GM04504 (cell line): ENCODE data around the gene FBXW4.

ENCODE experiments used
- DNase-seq: peaks from one replicate; pipeline ENCODE4 v3.0.0-alpha.2; 2012; ENCODE audit warnings: low read depth

Gene FBXW4, protein sequence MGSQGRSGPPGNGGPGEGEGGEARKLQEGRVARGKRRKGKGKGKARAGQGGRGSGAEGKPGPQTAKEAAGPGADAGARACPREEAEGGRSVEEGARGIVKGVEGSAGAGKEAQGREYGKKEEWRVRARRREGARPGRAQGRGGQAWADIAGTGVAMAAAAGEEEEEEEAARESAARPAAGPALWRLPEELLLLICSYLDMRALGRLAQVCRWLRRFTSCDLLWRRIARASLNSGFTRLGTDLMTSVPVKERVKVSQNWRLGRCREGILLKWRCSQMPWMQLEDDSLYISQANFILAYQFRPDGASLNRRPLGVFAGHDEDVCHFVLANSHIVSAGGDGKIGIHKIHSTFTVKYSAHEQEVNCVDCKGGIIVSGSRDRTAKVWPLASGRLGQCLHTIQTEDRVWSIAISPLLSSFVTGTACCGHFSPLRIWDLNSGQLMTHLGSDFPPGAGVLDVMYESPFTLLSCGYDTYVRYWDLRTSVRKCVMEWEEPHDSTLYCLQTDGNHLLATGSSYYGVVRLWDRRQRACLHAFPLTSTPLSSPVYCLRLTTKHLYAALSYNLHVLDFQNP

DNA sequence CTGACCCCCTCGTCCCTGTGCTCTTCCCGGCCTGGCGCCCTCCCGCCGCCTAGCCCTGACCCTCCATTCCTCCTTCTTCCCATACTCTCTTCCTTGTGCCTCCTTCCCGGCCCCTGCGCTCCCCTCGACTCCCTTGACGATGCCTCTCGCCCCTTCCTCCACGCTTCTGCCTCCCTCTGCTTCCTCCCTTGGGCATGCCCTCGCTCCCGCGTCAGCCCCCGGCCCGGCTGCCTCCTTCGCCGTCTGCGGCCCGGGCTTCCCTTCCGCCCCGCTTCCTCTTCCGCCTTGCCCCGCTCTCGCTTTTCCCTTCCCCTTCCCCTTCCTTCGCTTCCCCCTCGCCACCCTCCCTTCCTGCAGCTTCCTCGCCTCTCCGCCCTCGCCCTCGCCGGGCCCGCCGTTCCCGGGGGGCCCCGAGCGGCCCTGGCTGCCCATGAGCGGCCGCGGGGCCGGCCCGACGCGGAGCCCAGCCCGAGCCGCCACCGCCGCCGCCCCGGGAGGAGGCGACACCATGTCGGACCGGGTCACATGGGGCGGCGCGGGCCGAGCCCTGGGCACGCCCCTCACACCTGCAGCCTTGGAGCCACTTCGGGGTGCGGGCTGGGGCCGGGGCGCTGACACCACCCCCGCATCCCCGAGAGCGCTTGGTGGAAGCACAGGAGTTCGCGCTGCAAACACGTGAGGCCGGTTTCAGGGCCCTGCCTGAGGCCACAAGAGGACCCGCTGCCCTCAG is at the start of gene FBXW4:
Gene FBXW4, minus strand, starts transcription at position 497 of the 730 bp plus-strand sequence. Its CDS starts 65 bp downstream, at position 432.
- DNase-seq = no peak

DNA sequence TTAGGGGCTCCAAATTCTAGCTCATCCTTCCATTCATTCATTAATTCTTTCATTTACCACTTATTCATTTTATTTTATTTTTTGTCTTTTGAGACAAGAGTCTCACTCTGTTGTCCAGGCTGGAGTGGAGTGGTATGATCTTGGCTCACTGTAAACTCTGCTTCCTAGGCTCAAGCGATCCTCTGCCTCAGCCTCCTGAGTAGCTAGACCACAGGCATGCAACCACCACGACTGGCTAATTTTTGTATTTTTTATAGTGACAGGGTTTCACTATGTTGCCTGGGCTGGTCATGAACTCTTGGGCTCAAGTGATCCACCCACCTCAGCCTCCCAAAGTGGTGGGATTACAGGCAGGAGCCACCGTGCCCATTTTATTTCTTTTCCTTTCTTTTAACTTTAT is 49.3 kb upstream of the FBXW4 start:
- DNase-seq = no peak

DNA sequence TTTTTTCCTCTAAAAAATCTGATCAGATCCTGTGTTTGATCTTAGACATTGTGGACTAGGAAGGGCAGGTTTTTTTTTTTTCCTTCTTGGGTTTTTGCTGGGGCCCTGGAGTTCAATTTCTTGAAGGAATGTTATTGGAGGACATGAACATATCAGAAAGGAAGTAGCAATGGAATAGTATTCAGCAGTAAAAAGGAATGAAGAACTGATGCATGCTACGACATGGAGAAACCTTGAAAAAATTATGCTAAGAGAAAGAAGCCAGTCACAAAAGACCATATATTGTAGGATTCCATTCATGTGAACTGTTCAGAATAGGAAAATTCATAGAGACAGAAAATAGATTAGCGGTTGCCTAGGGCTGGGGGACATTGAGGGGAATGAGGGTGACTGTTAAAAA is 47.0 kb upstream of the FBXW4 start:
- no peak for DNase-seq

DNA sequence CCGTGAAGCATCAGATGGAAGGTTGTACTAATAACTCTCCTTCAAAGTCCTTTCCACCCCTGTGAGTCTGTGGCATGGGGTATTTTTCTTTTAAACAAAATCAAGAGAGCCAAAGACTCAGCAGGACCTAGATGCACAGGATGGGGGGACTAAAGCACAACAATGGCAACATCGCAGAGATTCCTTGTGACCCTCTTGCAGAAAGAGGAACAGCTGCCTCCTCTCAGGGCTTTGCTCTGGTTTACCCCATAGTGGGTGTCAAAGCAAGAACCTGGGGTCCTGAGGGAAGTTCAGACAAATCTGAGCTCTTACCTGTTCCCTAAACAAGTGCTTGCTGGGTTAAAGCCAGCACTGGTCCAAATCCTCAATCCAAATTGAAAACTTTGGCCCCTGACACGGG is 41.7 kb upstream of the FBXW4 start:
- DNase-seq = no peak

DNA sequence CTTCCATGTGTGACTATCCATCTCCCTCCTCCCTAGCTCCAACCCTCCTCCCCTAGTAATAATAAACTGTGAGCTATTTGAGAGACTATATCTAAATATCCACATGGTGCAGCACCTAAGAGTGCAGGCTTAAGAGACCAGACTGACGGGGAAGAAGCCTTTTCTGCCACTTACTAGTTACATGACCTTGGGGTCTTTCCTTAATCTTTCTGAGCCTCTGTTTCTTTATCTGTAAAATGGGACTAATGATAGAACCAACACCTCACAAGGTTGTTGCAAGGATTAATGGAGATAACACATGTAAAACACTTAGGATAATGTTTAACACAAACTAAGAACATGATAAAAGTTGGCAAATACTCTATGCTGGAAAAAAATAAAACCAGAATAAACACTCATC is 37.1 kb upstream of the FBXW4 start:
- DNase-seq = no peak

DNA sequence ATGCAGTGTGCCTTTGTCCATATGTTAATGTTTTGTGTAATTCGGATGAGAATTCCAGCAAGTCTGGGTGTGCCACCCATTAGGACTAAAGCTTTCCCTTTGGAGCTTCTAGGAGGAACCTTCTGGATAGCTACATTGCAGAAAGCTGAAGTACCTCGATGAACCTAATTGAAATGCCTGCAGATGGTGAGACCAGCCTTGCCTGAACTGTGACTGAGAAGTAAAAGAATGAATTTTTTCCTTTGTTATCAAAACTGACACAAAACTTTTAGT is 31.1 kb upstream of the FBXW4 start:
- no peak for DNase-seq

DNA sequence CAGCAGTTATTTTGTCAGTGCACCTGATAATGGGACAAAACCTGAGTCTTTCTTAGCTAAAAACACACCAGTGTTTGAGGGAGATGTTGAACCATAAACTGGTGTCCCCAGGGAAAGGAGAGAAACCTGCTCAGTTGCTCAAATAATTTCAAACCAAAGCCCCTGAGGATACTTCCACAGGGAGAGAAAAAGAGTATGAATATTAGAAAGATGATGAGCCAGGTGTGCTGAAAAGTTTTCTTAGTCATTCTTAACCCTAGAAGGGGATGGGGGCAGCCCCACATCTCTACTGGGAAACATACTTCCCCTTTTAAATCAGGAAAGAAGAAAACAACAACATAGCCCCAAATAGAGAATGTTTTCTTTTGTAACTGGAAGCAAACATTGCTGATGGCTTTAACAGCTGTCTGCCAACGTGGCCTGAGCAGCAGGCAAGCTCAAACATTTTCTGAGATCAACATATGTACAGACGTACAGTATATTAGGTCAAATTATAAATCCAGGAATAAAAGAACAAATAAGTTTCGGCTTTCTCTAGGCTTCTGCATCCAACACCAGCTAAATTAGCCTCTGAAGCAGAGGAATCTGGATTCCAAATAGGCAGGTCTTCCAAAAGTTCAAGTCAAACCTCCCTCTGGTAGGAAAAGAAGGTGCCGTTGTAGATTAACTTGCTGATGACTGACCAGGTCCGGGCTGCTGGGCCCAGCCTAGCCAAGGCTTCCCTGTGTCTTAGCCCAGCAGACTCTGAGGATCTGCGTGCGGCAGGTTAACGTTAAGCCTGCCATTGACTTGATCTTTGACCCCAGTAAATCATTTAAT is 30.5 kb upstream of the FBXW4 start:
- no peak for DNase-seq

DNA sequence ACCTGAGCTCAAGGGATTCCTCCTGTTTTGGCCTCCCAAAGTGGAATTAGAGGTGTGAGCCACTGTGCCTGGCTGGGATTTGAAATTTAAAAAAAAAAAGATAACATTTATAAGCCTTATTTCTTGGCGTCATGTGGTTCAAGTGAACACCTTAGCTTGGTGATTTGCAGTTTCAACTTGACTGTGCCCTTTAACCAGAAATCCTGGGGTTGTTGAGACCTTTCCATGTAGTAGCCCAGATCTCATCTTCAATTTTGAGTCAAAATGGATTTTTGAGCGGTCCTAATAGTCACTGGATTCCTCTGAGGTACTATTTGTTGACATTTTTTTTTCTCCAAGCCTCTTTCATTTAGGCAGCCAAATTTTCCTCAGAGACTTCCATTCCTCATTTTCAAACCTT is 29.5 kb upstream of the FBXW4 start:
- no peak for DNase-seq

DNA sequence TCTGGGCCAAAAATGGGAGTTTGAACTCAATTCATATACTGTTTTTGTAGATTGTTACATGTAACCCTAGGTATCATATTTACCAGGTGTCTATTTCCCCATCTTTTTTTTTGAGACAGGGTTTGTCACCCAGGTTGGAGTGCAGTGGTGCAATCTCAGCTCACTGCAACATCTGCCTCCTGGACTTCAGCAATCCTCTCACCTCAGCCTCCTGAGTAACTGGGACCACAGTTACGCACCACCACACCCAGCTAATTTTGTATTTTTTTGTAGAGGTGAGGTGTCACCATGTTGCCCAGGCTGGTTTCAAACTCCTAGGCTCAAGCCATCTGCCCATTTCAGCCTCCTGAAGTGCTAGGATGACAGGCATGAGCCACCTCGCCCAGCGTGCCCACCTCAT is 28.2 kb upstream of the FBXW4 start:
- no peak for DNase-seq

DNA sequence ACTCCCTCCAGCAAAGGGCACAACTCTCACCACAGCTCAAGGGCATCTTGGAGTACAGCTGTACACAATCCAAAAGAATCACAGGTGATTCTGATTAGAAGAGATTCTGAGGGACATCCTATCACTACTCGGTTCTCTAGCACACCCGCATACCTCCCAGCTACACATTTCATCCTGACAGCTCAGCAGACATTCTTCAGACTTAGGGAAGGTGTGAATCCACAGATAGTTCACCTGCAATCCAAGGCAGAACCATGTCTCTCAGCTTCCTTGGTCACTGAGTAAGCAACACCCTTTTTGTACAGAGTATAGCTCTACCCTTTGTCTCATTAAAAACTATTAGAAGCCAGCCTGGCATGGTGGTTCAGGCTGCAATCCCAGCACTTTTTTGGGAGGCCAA is 26.8 kb upstream of the FBXW4 start:
- no peak for DNase-seq

DNA sequence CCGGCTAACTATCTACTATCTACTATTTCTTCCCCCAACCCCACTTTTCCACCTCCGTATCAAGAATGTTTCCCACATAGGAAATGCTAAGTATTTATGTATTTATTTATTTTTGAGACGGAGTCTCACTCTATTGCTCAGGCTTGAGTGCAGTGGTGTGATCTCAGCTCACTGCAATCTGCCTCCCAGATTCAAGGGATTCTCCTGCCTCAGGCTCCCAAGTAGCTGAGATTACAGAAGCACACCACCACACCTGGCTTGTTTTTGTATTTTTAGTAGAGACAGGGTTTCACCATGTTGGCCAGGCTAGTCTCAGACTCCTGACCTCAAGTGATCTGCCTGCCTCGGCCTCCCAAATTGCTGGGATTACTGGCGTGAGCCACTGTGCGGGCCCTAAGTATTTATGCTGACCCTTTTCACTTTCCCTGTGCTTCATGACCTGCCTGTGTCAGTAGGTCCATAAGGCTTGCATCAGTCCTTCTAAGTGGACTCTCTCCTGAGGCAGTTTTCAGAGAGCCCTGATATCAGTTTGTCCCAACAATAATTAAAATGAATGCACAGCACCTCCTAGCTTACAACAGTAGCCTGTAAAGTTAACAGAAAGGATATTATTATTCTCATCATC is 25.7 kb upstream of the FBXW4 start:
- DNase-seq = no peak

DNA sequence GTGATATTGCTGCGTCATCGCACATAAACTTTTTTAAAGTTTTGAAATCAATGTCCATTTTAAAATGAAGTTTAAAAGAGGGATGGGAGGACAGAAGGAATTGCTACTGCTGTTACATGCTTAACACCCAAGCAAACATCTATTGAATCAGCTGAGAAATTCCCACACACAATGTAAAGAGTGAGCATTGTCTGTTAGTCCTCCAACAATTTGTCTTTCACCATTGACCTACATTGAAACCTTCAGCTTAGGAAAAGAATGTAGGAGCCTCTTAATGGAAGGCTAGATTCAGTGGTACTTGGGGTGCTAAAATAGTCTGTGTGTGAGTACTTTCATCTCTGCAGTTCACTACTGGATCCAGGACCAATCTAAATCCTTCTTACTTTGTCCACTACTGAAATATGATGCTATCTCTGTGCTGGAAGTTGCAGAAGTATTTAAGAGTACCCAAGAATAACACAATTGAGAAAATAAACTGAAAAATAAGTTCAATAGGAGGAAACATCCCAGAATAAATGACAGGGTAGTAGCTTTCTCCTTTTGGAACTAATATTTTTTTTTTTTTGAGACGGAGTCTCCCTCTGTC is 23.8 kb upstream of the FBXW4 start:
- no peak for DNase-seq

DNA sequence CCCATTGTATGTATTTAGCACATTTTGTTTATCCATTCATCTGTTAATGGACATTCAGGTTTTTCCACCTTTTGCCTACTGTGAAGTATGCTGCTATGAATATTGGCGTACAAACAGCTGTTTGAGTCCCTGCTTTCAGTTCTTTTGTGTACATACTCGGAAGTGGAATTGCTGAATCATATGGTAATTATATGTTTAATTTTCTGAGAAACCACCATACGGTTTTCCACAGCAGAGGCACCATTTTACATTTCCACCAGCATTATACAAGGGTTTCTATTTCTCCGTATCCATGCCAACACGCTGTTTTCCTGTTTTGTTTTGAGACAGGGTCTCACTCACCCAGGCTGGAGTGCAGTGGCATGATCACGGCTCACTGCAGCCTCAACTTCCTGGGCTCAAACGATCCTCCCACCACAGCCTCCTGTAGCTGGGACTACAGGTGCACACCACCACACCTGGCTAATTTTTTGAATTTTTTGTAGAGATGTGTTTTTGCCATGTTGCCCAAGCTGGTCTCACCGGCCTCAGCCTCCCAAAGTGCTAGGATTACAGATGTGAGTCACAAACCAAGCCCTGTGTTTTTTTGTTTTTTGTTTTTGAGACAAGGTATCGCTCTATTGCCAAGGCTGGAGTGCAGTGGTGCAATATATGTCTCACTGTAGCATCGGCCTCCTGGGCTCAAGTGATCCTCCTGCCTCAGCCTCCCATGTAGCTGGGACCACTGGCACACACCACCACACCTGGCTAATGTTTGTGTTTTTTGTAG is 22.1 kb upstream of the FBXW4 start:
- DNase-seq = no peak

DNA sequence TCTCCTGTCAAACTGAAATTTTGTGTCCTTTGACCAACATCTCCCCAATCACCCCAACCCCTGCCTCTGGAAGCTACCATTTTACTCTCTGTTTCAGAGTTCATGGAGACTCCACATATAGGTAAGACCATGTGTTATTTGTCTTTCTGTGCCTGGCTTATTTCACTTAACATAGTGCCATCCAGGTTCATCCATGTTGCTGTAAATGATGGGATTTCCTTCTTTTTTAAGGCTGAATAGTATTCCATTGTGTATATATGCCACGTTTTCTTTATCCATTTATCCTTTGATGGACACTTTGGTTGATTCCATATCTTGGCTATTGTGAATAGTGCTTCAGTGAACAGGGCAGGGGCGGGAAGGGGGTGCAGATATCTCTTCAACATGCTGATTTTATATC is 18.0 kb upstream of the FBXW4 start:
- DNase-seq = no peak

DNA sequence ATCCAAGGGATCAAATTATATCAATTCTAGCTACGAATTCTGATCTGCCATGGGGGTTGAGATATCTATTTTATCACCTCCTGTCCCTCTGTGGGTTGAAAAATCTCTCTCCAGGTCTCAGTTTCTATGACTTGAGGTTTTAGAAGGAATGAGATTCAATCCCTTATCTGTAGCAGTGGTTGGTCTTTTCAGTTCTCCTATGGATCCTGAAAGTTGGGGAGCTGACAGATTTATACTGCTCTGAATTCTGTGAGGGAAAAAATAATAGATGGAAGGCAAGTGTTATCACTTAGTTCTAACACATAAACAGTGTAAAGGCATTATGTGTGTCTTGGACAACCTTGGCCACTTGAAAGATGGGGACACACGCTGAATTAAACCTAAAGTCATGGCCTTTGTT is 15.8 kb upstream of the FBXW4 start:
- DNase-seq = no peak

DNA sequence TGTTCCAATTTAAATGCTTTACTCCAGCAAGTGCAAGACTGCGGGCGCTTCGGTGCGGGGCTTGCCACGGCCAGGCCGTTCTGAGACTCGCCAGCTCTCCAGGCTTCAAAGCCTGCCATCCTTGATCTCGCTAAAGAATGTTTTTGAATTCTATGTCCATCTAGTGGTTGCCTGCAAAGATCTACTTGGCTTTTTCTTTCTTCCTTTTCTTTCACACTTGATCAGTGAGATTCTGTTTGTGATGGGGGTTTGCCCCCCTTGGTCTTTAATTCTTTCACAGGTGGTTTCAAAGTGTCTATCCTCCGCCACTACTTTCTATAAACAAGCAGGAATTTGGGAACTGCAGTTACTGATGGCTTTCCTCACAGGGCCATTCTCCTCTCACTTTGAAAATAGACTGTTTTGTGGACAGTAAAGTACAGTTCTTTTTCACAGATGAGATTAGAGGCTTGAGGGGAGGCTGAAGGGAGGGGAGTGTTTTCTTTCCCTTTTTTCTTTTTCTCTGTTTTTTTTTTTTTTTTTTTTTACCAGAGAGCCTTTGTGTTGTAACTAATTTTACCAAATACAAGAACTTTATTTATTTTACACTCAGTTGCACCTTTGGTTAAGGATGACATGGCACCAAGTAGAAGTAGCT is 15.2 kb upstream of the FBXW4 start:
- DNase-seq = no peak

DNA sequence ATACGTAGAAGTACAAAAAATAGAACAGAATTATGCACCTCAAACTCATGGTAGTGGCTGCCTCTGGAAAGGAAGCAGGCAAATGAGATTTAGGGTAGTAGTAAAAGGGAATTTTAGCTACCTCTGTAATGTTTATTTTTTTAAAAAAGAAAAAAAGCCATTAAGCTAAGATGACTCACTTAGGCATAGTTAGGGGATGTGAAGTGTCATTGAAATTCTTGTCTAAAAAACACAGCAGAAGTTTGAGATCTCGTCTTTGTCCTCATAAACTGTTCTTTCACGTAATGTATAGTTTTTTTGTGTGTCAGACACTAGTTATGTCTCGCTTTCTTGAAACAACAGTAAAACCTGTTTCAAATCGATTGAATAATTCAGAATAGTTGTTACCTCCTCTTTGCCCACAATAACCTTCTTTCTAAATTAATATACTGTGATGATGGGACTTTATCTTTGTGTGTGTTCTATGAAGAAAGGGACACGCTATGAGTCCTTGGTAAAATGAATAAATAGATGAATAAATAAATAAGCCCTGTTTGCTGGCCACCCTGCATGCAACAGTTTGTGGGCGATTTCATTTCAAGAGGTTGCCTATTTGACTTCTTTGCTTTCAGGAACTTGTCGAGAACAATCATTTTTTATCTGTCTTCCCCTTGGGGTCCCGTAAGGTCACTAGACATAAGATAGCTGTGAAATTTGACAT is 14.5 kb upstream of the FBXW4 start:
- no peak for DNase-seq

DNA sequence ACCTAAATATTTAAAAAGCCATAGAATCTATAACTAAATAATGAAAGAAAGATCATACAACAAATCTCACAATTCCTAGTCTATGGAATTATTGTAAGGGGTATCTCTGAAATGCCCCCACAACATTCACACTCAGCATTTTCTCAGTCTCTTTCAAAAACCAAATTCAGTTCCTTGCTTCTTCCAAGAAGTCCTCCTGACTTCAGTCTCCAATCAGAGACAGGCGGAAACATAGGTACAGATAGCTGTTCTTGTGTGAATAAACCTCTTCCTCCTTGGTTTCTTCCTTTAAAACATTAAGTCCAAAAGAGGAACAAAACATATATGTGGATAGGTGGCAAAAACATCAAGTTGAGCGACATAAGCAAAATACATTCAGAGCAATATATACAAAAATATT is 13.9 kb upstream of the FBXW4 start:
- no peak for DNase-seq

DNA sequence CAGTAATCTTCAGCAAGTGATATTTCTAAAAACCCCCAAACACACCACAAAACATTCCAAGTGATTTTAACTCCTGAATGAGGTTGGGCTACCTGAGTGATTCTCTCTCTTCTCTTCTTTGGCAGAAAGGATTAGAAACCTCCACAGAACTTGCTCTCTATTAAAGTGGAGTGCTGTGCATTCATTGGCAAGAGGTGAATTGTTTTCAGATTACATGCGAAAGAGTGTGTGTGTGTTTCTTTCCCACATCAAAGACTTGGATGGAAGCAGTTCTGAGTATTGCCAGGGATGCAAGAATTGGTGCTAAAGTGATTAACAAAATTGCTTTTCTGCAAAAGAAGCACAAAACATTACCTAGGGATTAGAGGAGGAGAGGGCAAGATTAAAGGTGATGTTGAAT is 13.1 kb upstream of the FBXW4 start:
- no peak for DNase-seq

DNA sequence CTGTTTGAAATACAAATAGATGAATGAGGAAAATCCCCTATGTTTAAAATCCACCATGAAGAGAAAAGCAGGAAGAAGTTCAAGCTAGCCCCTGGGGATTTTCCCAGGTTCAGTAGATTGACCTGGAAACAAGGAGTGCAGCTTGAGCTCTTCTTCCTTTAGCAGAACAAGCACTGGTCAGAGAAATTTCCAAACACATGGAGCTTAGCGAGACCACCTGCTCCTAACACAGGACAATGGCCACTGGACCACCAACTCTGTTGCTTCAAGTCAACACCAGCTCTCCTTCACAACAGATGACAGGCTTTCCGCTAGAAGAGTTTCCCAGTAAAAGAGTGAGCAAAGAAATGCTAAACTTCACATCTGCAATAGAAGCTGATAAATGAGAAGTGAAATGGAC is 9.4 kb upstream of the FBXW4 start:
- no peak for DNase-seq
